Effector memory CD8-positive, alpha-beta T cell (primary cell): ENCODE results near the gene TTYH2.
A peak's percentile ranks its signal among the peaks of the same experiment; 100 is the strongest.
"Not testable (repeated sequence)": the region's sequence is repeated elsewhere in the genome, so short reads cannot be mapped to it uniquely, and the experiment has no call there.

Experiments used
- ATAC-seq: fragments of 150-1000 bp; cut with Tn5 transposase; replicated peaks from 2 replicates; pipeline ENCODE4 v1.10.0; 2021; ENCODE audit warnings: mild to moderate bottlenecking, moderate library complexity
- DNase-seq, 3 experiments: peaks; one replicate each; pipeline ENCODE4 v3.0.0; 2021
- H3K27ac Mint-ChIP-seq, 2 donors: one replicate each; pipeline ENCODE4 v1.8.0; 2022; ENCODE audit warnings: mild to moderate bottlenecking in 2 of 2, mixed read lengths in 2 of 2, moderate library complexity in 2 of 2
- H3K27me3 Mint-ChIP-seq, 2 donors: one replicate each; pipeline ENCODE4 v1.8.0; 2022; ENCODE audit warnings: mixed read lengths in 2 of 2
- H3K36me3 Mint-ChIP-seq: one replicate; pipeline ENCODE4 v1.8.0; 2022; ENCODE audit warnings: mild to moderate bottlenecking, moderate library complexity, mixed read lengths; ENCODE audit not compliant: insufficient read depth
- H3K4me1 Mint-ChIP-seq, 2 donors: one replicate each; pipeline ENCODE4 v1.8.0; 2022; ENCODE audit warnings: low read depth in 2 of 2, mixed read lengths in 2 of 2
- H3K4me3 Mint-ChIP-seq, 2 donors: one replicate each; pipeline ENCODE4 v1.8.0; 2022; ENCODE audit warnings: mild to moderate bottlenecking in 2 of 2, mixed read lengths in 2 of 2, moderate library complexity in 2 of 2
- H3K9me3 Mint-ChIP-seq, 2 donors: one replicate each; pipeline ENCODE4 v1.8.0; 2022; ENCODE audit warnings: mixed read lengths in 2 of 2

Gene TTYH2

DNA sequence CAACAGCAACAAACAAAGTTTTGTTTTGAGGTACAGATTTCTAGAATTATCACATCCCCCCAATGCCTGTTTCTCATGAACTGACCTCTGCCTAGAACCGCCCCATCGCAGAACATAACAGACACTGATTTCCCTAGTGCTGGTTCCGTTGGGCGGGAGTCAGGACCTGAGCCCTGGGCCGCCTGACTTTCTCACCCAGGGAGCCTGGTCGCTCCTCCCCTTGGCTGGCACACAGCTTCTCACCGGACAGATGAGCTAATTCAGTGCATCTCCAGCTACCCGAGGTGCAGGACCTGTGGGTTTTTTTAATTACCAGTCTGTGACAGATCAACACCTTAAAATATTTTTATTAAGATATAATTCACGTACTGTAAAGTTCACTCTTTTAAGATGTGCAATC is 30.0 kb upstream of the TTYH2 start:
- no peak overlapping the region for H3K4me3 Mint-ChIP-seq
- no peak for ATAC-seq
- no peaks in the 10 kb centered on the region for H3K9me3 Mint-ChIP-seq
- H3K27ac Mint-ChIP-seq, result no peak overlapping the region
- H3K27me3 Mint-ChIP-seq, result peaks cover 77 to 95% of the 10 kb centered on the region in 2 donors
- H3K36me3 Mint-ChIP-seq, result no peaks in the 10 kb centered on the region
- no peak for DNase-seq
- H3K4me1 Mint-ChIP-seq, result no peaks in the 10 kb centered on the region

GRCh38 chr17:74185571-74186185 is 27.7 kb upstream of the TTYH2 start:
- Mint-ChIP-seq H3K4me1 (no peaks in the 10 kb centered on the region), H3K27ac (no peak overlapping the region), H3K27me3 (peaks cover 63 to 83% of the 10 kb centered on the region in 2 donors), H3K36me3 (peaks cover 3% of the 10 kb centered on the region), H3K9me3 (no peaks in the 10 kb centered on the region), H3K4me3 (no peak overlapping the region)
- ATAC-seq (no peak), DNase-seq (no peak)

GRCh38 chr17:74186498-74186897 is 26.9 kb upstream of the TTYH2 start:
- peaks cover 3% of the 10 kb centered on the region for H3K36me3 Mint-ChIP-seq
- DNase-seq (no peak), ATAC-seq (no peak)
- H3K4me1 Mint-ChIP-seq, result no peaks in the 10 kb centered on the region
- no peak overlapping the region for H3K4me3 Mint-ChIP-seq
- H3K27me3 Mint-ChIP-seq, result peaks cover 55 to 83% of the 10 kb centered on the region in 2 donors
- H3K27ac Mint-ChIP-seq, result no peak overlapping the region
- H3K9me3 Mint-ChIP-seq, result no peaks in the 10 kb centered on the region

- peaks cover 3% of the 10 kb centered on the region for H3K36me3 Mint-ChIP-seq
- H3K9me3 Mint-ChIP-seq, result no peaks in the 10 kb centered on the region
- no peak overlapping the region for H3K27ac Mint-ChIP-seq
- DNase-seq (no peak), ATAC-seq (no peak)
- H3K27me3 Mint-ChIP-seq, result peaks cover 44 to 83% of the 10 kb centered on the region in 2 donors
- H3K4me1 Mint-ChIP-seq, result no peaks in the 10 kb centered on the region
- no peak overlapping the region for H3K4me3 Mint-ChIP-seq
These were observed 25.6 kb upstream of the TTYH2 start for GRCh38 chr17:74187761-74188160.

DNA sequence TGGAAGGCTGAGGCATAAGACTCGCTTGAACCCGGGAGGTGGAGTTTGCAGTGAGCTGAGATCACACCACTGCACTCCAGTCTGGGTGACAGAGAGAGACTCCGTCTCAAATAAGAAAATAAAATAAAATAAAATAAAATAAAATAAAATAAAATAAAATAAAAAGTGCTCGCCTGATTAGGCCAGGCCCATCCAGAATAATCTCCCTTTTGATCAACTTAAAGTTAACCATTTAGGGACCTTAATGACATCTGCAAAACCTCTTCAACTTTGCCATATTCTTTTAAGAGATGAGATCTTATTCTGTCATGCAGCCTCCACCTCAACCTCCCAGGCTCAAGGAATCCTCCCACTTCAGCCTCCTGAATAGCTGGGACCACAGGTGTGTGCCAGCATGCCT is 24.7 kb upstream of the TTYH2 start:
- H3K4me3 Mint-ChIP-seq, H3K4me1 Mint-ChIP-seq, ATAC-seq, DNase-seq, H3K9me3 Mint-ChIP-seq, H3K36me3 Mint-ChIP-seq: not testable (repeated sequence)
- H3K27ac Mint-ChIP-seq, result peak overlapping the region in 1 of 2 donors; percentile 53
- H3K27me3 Mint-ChIP-seq, result peaks cover 41 to 83% of the 10 kb centered on the region in 2 donors

- Mint-ChIP-seq H3K36me3 (peaks cover 3% of the 10 kb centered on the region), H3K27ac (no peak overlapping the region), H3K4me1 (peaks cover 0 to 5% of the 10 kb centered on the region in 2 donors), H3K27me3 (peaks cover 45 to 88% of the 10 kb centered on the region in 2 donors), H3K9me3 (no peaks in the 10 kb centered on the region), H3K4me3 (no peak overlapping the region)
- DNase-seq (no peak), ATAC-seq (peak; percentile 65)
These were observed 23.2 kb upstream of the TTYH2 start for GRCh38 chr17:74190154-74190553.

GRCh38 chr17:74190807-74191406 is 22.5 kb upstream of the TTYH2 start:
- peaks cover 46 to 88% of the 10 kb centered on the region in 2 donors for H3K27me3 Mint-ChIP-seq
- peaks cover 6% of the 10 kb centered on the region for H3K36me3 Mint-ChIP-seq
- no peak overlapping the region for H3K27ac Mint-ChIP-seq
- no peak overlapping the region for H3K4me3 Mint-ChIP-seq
- DNase-seq, result no peak
- peaks cover 0 to 5% of the 10 kb centered on the region in 2 donors for H3K4me1 Mint-ChIP-seq
- no peaks in the 10 kb centered on the region for H3K9me3 Mint-ChIP-seq
- no peak for ATAC-seq

- ATAC-seq, result no peak
- H3K4me1 Mint-ChIP-seq, result peaks cover 0 to 5% of the 10 kb centered on the region in 2 donors
- no peak for DNase-seq
- H3K27me3 Mint-ChIP-seq, result peaks cover 52 to 88% of the 10 kb centered on the region in 2 donors
- peaks cover 6% of the 10 kb centered on the region for H3K36me3 Mint-ChIP-seq
- no peak overlapping the region for H3K27ac Mint-ChIP-seq
- no peak overlapping the region for H3K4me3 Mint-ChIP-seq
- no peaks in the 10 kb centered on the region for H3K9me3 Mint-ChIP-seq
These were observed 20.2 kb upstream of the TTYH2 start for GRCh38 chr17:74192950-74193781.

- Mint-ChIP-seq H3K9me3 (no peaks in the 10 kb centered on the region), H3K4me1 (peaks cover 3 to 9% of the 10 kb centered on the region in 2 donors), H3K27me3 (peaks cover 60 to 92% of the 10 kb centered on the region in 2 donors), H3K27ac (no peak overlapping the region), H3K4me3 (no peak overlapping the region), H3K36me3 (peaks cover 3% of the 10 kb centered on the region)
- DNase-seq (no peak), ATAC-seq (no peak)
These were observed 18.7 kb upstream of the TTYH2 start for GRCh38 chr17:74194682-74195081.

GRCh38 chr17:74196541-74197317 is 16.6 kb upstream of the TTYH2 start:
- Mint-ChIP-seq H3K27me3 (peaks cover 79 to 100% of the 10 kb centered on the region in 2 donors), H3K4me1 (peaks cover 4 to 10% of the 10 kb centered on the region in 2 donors), H3K36me3 (peaks cover 5% of the 10 kb centered on the region), H3K9me3 (no peaks in the 10 kb centered on the region), H3K4me3 (no peak overlapping the region), H3K27ac (no peak overlapping the region)
- no peak for DNase-seq
- no peak for ATAC-seq

GRCh38 chr17:74197801-74198200 is 15.6 kb upstream of the TTYH2 start:
- Mint-ChIP-seq H3K9me3 (no peaks in the 10 kb centered on the region), H3K4me1 (peaks cover 4 to 10% of the 10 kb centered on the region in 2 donors), H3K27ac (no peak overlapping the region), H3K36me3 (peaks cover 12% of the 10 kb centered on the region), H3K4me3 (no peak overlapping the region), H3K27me3 (peaks cover 85 to 99% of the 10 kb centered on the region in 2 donors)
- DNase-seq (no peak), ATAC-seq (no peak)

GRCh38 chr17:74198694-74199093 is 14.7 kb upstream of the TTYH2 start:
- Mint-ChIP-seq H3K36me3 (peaks cover 21% of the 10 kb centered on the region), H3K27ac (peak overlapping the region in 1 of 2 donors; percentile 78)

More at GRCh38 chr17:74198694-74199093, 14.7 kb upstream of the TTYH2 start:
- H3K4me3 Mint-ChIP-seq, result no peak overlapping the region
- H3K27me3 Mint-ChIP-seq, result peaks cover 82 to 90% of the 10 kb centered on the region in 2 donors
- ATAC-seq (no peak), DNase-seq (no peak)
- H3K4me1 Mint-ChIP-seq, result peaks cover 13 to 17% of the 10 kb centered on the region in 2 donors
- no peaks in the 10 kb centered on the region for H3K9me3 Mint-ChIP-seq
